GM20431 (cell line): ENCODE results near the gene SPECC1.
"Not testable (repeated sequence)": the region's sequence is repeated elsewhere in the genome, so short reads cannot be mapped to it uniquely, and the experiment has no call there.

Source experiments
- in situ Hi-C: fragments of 300-500 bp; cut with MseI, MboI; formaldehyde crosslinking; loops from one replicate; pipeline ENCODE4 v1.15.0; 2020; ENCODE audit warnings: low sequenced_read_pairs; ENCODE audit not compliant: unreplicated experiment

The SPECC1 gene

GRCh38 chr17:20156196-20157000 is 147.2 kb downstream of the SPECC1 start:
- in situ Hi-C loops = no loop called here

DNA sequence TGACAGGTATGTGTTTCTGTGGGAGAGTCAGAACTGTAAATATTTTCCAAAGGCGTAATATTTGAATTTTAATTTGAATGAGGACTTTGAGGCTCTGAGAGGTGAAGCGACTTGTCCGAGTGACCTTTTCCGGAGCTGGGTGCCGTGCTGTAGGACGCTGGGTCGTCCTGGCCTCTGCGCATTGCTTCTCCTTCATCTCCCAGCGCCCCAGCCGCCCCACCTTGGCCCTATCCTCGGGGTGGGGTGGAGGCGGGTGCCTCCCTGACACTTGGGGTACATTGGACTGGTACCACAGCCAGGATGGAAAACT is 147.8 kb downstream of the SPECC1 start:
- in situ Hi-C loops = no loop called here

GRCh38 chr17:20158580-20158979 is 149.4 kb downstream of the SPECC1 start:
- in situ Hi-C loops = no loop called here

DNA sequence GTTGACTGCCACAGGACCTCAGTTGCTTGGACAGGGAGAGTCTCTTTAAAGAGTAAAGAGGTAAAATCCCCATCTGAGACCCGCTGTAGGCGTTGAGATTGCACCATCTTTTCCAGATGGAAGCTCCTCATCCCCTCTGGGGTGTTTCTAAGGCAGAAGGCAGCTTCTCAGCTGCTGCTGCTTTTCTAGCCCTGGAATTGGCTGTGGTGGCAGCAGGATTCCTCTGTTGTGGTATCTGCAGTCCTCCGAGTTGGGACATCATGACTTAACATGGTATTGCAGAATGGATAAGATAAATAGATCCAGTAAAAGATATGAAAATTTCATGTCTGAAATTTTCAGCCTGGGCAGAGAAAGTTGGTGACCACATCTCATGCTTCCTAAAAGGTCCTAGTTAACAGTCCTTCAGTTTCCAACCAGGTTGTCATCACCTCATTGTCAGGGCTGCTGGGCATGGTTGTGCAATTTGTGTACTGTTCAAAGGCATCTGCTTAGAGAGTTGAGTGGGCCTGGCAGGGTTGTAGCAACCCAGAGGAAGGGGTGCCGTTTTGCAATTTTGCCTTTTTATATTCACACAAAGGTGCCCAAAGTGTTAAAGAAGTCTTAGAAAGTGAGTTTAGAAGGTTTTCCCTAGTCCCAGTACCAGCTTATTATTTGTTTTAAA is 150.4 kb downstream of the SPECC1 start:
- in situ Hi-C loops = no loop called here

- in situ Hi-C loops = not testable (repeated sequence)
Measured at GRCh38 chr17:20165516-20165915, 156.4 kb downstream of the SPECC1 start.

- in situ Hi-C loops = no loop called here
Measured at GRCh38 chr17:20170085-20170484, 160.9 kb downstream of the SPECC1 start.

GRCh38 chr17:20171741-20172365 is 162.7 kb downstream of the SPECC1 start:
- in situ Hi-C loops = no loop called here

- in situ Hi-C loops = no loop called here
Measured at GRCh38 chr17:20172376-20172775, 163.2 kb downstream of the SPECC1 start.

- in situ Hi-C loops = no loop called here
Measured at GRCh38 chr17:20173091-20173490, 163.9 kb downstream of the SPECC1 start.

DNA sequence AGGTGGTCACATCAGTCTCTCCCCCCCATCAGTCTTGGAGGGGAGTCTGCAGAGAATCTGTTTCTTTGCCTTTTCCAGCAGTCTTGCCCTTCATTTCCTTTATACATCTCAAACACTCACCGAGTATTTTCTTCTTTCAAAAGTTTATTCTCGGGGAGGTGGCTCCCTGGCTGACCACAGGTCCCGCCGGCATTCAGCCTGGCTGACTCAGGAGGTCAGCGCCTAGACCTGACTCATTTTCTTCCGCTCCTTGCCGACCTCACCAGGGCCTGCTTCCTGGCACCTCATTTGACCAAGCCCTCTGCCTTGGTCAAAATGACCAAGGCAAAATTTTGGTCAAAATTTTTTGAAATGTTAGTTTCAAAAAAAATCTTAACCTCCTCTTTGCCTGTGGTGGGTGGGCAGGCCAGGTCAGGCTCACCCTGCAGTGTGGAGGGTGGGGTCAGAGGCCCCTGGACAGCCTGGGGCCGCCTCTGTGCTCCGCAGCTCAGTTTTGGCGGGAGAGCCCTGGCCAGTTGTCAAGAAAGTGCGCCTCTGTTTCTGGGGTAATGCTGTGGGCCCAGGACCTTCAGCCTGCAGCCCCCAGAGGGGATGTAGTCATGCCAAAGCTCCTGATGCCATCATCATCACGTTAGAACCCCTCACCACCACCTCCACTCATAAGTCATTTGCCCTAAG is 165.6 kb downstream of the SPECC1 start:
- in situ Hi-C loops = no loop called here

DNA sequence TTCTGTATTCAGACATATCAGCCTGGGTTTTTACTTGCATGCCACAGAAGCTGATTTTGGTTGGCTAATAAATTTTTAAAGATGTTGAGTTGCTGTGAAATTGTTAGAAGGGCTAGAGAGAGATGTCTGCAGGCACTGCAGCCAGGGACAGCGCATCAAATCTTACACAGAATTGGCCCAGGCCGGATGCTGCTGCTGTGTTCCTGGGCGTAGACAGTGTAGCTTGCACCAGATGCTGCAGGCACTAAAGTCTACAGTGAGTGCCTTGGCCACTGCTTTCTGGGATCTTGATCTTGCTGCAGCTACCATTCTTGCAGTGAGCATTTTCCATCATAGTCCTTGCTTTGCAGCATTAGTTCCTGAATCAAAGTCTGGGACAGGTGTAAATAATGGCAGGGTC is 169.9 kb downstream of the SPECC1 start:
- in situ Hi-C loops = no loop called here

DNA sequence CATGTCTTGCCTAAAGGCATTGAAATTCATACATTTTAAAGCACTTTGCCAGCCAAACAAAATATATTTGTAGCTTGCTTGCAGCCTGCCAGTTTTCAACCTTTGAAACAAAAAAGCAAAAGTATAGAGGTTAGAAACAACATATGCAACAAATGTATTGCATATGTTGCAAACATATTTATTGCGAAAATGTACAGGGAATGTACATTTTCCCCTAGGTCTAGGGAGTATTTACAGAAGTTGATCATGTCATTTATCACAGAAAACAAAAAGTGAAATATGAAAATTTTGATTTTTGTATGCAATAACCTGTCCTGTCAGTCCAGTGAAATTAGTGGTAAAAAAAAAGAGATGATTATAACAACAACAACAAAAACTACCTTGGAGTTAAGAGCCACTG is 171.5 kb downstream of the SPECC1 start:
- in situ Hi-C loops = no loop called here

DNA sequence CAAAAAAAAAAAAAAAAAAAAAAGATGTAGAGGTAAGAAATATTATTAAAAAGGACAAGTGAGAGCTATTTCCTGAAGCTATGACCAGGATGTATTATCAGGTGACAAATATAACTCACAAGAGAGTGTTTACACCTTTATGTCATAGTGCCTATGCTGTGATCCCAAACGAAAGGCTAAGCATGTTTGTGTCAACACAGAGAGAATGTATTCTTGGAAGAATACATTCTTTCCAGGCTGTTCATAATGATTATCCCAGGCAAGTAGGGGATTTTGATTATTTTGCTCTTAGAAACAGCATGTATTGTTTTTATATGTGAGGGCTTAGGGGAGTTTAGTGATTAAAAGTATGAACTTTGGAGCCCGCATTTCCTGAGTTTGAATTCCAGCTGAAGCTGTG is 175.0 kb downstream of the SPECC1 start:
- in situ Hi-C loops = no loop called here

DNA sequence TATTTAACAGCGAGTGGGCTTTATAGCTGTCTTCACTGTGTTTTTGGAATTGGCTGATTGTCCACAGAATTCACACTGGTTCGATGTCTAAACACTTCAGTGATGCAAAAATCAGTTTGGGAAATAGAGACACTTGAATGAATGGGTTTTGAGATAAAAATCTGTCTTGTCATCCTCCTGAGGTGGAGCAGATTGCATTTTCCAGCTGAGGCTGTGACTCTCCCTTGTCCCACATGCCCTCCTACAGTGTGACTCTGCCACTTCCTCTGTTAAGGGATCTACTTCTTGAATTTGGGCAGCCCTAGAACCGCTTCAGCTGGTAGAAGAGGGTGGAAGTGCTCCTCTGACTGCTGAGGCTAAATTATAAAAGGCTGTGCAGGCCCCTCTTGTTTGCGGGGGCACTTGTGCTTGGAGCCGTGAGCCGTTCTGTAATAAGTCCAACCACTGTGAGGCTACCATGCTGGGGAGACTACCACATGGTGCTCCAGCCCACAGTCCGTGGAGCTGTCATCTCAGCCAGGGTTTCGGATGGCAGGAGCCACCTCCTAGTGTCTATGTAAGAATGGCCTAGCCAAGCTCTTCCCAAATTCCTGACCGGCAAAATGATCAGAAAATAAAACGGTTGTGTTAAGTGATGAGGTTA is 175.9 kb downstream of the SPECC1 start:
- in situ Hi-C loops = no loop called here

GRCh38 chr17:20187049-20187448 is 177.9 kb downstream of the SPECC1 start:
- in situ Hi-C loops = no loop called here

- in situ Hi-C loops = no loop called here
Measured at GRCh38 chr17:20189302-20189701, 180.1 kb downstream of the SPECC1 start.

DNA sequence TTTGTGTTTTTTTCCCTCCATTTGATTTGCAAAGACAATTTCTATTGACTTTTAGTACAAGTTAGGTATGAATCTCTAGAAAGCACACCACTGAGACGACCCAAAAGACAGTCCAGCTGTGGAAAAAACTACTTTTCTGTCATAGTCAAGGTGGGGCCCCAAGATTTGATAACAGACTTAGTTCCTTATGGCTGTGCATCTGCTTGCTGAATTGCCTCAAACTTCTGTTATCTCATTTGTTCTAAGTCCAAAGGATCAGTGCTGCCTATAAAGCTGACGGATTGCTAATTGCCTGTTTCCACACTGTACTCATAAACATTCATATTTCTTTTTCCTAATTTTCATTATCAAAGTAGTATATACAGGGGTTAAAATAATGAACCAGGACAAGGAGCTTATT is 180.8 kb downstream of the SPECC1 start:
- in situ Hi-C loops = no loop called here

DNA sequence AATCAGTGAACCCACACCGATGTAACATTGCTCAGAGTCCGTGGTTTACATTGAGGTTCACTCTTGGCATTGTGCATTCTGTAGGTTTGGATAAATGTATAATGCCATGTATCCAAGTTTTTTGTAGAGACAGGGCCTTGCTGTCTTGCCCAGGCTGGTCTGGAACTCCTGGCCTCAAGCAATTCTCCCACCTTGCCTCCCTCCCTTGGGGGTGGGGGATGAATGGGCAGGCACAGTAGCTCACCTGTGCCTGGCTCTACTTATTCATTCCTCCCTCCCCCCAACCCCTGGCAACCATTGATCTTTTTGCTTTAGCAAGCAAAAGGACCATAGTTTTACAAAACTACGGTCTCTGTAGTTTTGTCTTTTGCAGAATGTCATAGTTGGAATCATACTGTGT is 181.4 kb downstream of the SPECC1 start:
- in situ Hi-C loops = no loop called here

- in situ Hi-C loops = no loop called here
Measured at GRCh38 chr17:20191056-20191455, 181.9 kb downstream of the SPECC1 start.

- in situ Hi-C loops = not testable (repeated sequence)
Measured at GRCh38 chr17:20196286-20196685, 187.1 kb downstream of the SPECC1 start.
